Measurements from ENCODE around the gene CFAP90. TPM values are rescaled to one million over a fixed set of nuclear protein-coding genes. Genes with fewer than 3 reads are reported as not detected.

Gene CFAP90
- total and polyA plus RNA-seq, 2 of the 8 experiments (the other 6 are each of a cell fraction or from before 2014, with no cell fraction given): 0.39 to 0.92 TPM

GRCh38 chr5:7873216-7873615 lies 22.3 kb upstream of the CFAP90 start (continued):
- no peak for TF ChIP-seq POLR2AphosphoS5 (IDR thresholded peaks at IDR 0.05; ENCODE audit: low read depth, low read length)
- no peak for TF ChIP-seq EGR1 (IDR thresholded peaks at IDR 0.05; ENCODE audit: borderline replicate concordance, low read depth, low read length)
- TF ChIP-seq BACH1 (IDR thresholded peaks at IDR 0.05; ENCODE audit: low read length): no peak
- no peak for TF ChIP-seq TEAD4 (IDR thresholded peaks at IDR 0.05; ENCODE audit: low read depth, low read length)
- no peak for TF ChIP-seq SIRT6 (IDR thresholded peaks at IDR 0.05; ENCODE audit: low read length)
